Measurements from ENCODE around the gene AGFG2. TPM values are rescaled to one million over a fixed set of nuclear protein-coding genes. Genes with fewer than 3 reads are reported as not detected.
"Not testable (repeated sequence)": the region's sequence is repeated elsewhere in the genome, so short reads cannot be mapped to it uniquely, and the experiment has no call there.

Gene AGFG2
- total RNA-seq, 1 donor from 2014 or later: 13.3 TPM

- DNase-seq (ENCODE audit: low read depth, low spot score): no peak
- peaks cover 2% of the 10 kb centered on the region for H3K36me3 Mint-ChIP-seq (ENCODE audit: low read depth)
- H3K4me3 Mint-ChIP-seq: no peak overlapping the region
- H3K4me1 Mint-ChIP-seq: peaks cover 31% of the 10 kb centered on the region
- H3K9me3 Mint-ChIP-seq: no peaks in the 10 kb centered on the region
- H3K27ac Mint-ChIP-seq (ENCODE audit: unreplicated experiment): no peak overlapping the region
- H3K27me3 Mint-ChIP-seq (ENCODE audit: low read depth): no peaks in the 10 kb centered on the region
- no peak for TF ChIP-seq CTCF (conservative IDR thresholded peaks at IDR 0.05)
Observed at GRCh38 chr7:100546926-100547800, 8.2 kb downstream of the AGFG2 start.

- Mint-ChIP-seq H3K27me3 (ENCODE audit: low read depth) (no peaks in the 10 kb centered on the region), H3K4me3 (no peak overlapping the region), H3K36me3 (ENCODE audit: low read depth) (peaks cover 5% of the 10 kb centered on the region), H3K4me1 (peaks cover 28% of the 10 kb centered on the region), H3K9me3 (no peaks in the 10 kb centered on the region), H3K27ac (ENCODE audit: unreplicated experiment) (no peak overlapping the region)
- no peak for DNase-seq (ENCODE audit: low read depth, low spot score)
- no peak for TF ChIP-seq CTCF (conservative IDR thresholded peaks at IDR 0.05)
Observed at GRCh38 chr7:100547872-100548271, 8.9 kb downstream of the AGFG2 start.

- DNase-seq (ENCODE audit: low read depth, low spot score); H3K4me3 Mint-ChIP-seq; H3K27me3 Mint-ChIP-seq (ENCODE audit: low read depth); H3K9me3 Mint-ChIP-seq; H3K36me3 Mint-ChIP-seq (ENCODE audit: low read depth); H3K27ac Mint-ChIP-seq (ENCODE audit: unreplicated experiment): not testable (repeated sequence)
- peaks cover 28% of the 10 kb centered on the region for H3K4me1 Mint-ChIP-seq
Observed at GRCh38 chr7:100548446-100548845, 9.4 kb downstream of the AGFG2 start.

- Mint-ChIP-seq H3K9me3 (no peaks in the 10 kb centered on the region), H3K36me3 (ENCODE audit: low read depth) (peaks cover 5% of the 10 kb centered on the region), H3K27ac (ENCODE audit: unreplicated experiment) (no peak overlapping the region), H3K27me3 (ENCODE audit: low read depth) (no peaks in the 10 kb centered on the region), H3K4me1 (peaks cover under 1% of the 10 kb centered on the region), H3K4me3 (no peak overlapping the region)
- no peak for DNase-seq (ENCODE audit: low read depth, low spot score)
- no peak for TF ChIP-seq CTCF (conservative IDR thresholded peaks at IDR 0.05)
Observed at GRCh38 chr7:100552532-100552931, 13.5 kb downstream of the AGFG2 start.

GRCh38 chr7:100553032-100553431 lies 14.0 kb downstream of the AGFG2 start:
- Mint-ChIP-seq H3K4me1 (no peaks in the 10 kb centered on the region), H3K27me3 (ENCODE audit: low read depth) (no peaks in the 10 kb centered on the region), H3K36me3 (ENCODE audit: low read depth) (peaks cover 5% of the 10 kb centered on the region), H3K27ac (ENCODE audit: unreplicated experiment) (no peak overlapping the region), H3K4me3 (no peak overlapping the region), H3K9me3 (no peaks in the 10 kb centered on the region)
- DNase-seq (ENCODE audit: low read depth, low spot score): no peak
- TF ChIP-seq CTCF (conservative IDR thresholded peaks at IDR 0.05): no peak

GRCh38 chr7:100555701-100556100 lies 16.7 kb downstream of the AGFG2 start:
- no peak for DNase-seq (ENCODE audit: low read depth, low spot score)
- H3K4me3 Mint-ChIP-seq: no peak overlapping the region
- H3K4me1 Mint-ChIP-seq: peaks cover 4% of the 10 kb centered on the region
- H3K27ac Mint-ChIP-seq (ENCODE audit: unreplicated experiment): no peak overlapping the region
- H3K9me3 Mint-ChIP-seq: no peaks in the 10 kb centered on the region
- no peak for TF ChIP-seq CTCF (conservative IDR thresholded peaks at IDR 0.05)
- peaks cover 3% of the 10 kb centered on the region for H3K36me3 Mint-ChIP-seq (ENCODE audit: low read depth)
- no peaks in the 10 kb centered on the region for H3K27me3 Mint-ChIP-seq (ENCODE audit: low read depth)

Measured in neural crest cell (in vitro differentiated cells).